CD4-positive, alpha-beta T cell treated with Interleukin-15 for 1 hour (primary cell): ENCODE results near the gene ZBTB43.
"Not testable (repeated sequence)": the region's sequence is repeated elsewhere in the genome, so short reads cannot be mapped to it uniquely, and the experiment has no call there.

Source experiments
- DNase-seq: peaks from one replicate; pipeline ENCODE4 v3.0.0-alpha.2; 2020

The ZBTB43 gene

DNA sequence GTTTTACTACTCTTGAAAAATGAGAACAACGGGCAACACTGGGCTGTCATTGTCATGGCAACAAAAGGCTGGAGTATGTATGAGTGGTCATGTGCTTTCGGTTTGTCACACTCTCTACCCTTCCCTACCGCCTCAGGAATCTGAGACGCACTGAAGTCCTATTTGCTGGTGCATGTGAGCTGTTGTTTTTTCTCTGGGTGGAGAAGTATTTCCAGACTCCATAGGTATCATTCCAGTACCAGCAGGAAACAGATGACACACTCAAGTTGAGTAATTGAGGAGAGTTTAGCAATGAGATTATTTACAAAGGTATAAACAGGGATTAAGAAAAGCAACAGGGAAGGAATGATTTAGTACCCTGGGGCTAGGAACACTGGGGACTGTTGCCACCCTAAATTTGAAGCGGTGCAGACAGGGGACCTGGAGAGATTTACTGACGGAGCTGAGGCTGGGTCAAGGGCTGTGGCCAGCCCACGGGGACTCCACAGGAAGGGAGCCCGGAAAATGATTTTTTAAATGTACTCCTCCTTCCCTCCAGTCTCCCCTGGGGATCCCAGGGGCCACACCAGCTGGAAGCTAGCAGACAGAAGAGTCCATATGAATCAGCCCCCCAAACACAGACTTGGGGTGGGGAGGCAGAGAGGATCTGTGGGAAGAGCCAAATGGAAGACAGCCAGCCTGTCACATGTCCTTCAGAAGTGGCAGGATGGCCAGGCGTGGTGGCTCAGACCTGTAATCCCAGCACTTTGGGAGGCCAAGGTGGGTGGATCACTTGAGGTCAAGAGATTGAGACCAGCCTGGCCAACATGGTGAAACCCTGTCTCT lies 13.2 kb upstream of the ZBTB43 start:
- DNase-seq = no peak

GRCh38 chr9:126793686-126794417 lies 11.0 kb upstream of the ZBTB43 start:
- no peak for DNase-seq

- DNase-seq = no peak
Measured at GRCh38 chr9:126794441-126794840, 10.4 kb upstream of the ZBTB43 start.

DNA sequence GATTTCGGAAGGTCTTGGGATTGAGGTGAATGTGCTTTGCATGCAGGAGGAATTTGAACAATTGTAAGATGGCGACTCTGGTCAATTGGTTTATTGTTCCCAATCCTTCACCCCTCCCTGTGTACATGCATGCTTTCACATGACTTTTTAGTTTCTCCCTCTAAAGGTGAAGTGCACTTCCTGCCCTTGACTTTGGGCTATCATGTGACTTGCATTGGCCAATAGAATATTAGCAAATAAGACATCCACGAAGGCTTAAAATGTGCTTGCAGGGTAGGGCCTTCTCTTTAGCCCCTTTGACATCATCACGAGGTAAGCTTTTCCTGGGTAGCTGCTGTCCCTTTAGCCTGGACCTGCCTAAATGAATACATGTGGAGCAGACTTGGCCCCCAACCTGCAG lies 8.1 kb upstream of the ZBTB43 start:
- DNase-seq = no peak

GRCh38 chr9:126797903-126798302 lies 6.9 kb upstream of the ZBTB43 start:
- no peak for DNase-seq

DNA sequence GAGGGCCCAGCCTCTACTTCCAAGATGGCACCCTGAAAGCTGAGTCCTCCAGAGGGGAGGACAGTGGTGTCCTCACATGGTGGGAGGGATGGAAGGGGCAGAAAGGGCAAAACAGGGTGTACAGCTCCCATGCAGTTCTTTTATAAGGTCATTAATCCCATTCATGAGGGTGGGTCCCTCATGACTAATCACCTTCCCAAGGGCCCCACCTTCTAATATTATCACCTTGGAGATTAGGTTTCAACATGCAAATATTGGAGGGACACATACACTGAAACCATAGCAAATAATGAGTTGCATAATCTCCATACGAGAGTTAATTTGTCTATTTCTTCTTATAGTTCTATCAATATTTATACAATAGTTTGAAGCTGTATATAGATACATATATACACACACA lies 5.8 kb upstream of the ZBTB43 start:
- DNase-seq = no peak

DNA sequence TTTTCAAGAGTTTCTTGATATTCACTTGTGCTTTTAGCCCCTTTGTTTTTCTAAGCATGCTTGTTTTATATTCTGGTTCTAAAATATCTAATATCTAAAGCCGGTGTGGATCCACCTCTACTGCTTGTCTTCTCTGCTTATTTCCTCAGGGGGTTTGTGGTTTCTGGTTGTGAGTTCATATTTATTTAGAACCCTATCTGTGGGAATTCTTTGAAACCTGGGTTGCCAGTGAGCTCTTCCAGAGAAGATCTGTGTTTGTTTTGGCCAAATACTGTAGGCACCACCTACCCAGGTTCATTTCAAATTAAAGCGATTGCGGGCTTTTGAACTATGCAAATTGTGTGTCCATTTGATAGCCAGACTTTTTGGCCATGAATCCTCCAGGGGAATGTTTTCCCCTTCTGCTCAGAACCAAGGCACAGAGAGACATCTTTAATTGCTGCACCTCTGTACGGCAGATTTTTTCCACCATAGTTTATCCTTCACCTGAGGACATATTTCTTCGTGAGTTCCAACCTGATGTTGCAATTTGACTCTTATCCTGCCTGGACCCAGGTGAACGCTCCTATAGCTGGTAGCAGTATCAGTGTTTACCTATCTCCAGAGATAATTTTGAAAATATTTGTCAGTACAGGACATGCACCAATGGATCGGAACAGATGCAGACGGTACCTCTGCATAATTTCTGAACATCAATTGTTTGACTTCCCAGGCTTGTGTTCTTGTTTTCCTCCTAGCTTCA lies 2.4 kb upstream of the ZBTB43 start:
- no peak for DNase-seq

- DNase-seq = no peak
Measured at GRCh38 chr9:126804198-126804695, 593 bp upstream of the ZBTB43 start.

- peak; percentile 89 for DNase-seq
Measured at GRCh38 chr9:126805554-126806262, 868 bp downstream of the ZBTB43 start.

DNA sequence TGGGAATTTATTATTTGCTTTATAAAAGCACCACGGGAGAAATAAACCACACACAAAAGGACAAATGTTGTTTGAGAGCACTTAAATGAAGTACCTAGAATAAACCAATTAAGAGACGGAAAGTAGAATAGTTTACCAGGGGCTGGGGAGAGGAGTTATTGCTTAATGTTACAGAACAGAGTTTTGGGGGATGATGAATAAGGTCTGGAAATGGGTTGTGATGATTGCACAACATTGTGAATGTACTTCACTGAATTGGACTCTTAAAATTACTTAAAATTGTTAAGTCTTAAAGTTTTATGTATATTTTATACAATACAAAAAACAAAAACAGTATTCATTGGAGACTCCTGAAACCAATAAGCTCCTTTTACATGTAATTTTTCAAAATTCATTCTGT lies 1.5 kb downstream of the ZBTB43 start:
- DNase-seq = no peak

DNA sequence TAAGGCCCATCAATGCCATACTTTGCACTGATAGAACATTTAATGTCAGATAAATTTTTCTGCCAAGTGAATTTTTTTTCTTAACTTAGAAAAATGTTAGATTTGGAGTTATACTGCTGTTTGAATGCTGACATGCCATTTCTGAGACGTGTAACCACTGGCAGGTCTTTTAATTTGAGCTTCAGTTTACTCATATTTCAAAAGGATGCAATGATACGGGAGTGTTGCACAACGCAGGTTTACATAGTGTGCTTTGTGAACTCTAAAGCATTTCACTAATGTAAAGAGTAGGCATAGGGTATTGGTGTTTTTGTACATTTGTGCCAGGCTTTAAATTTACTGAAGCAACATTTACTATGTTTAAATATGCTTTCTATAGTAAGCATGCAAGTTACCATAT lies 4.2 kb downstream of the ZBTB43 start:
- no peak for DNase-seq

GRCh38 chr9:126810221-126810620 lies 5.4 kb downstream of the ZBTB43 start:
- not testable (repeated sequence) for DNase-seq

- DNase-seq = no peak
Measured at GRCh38 chr9:126813072-126813471, 8.2 kb downstream of the ZBTB43 start.

DNA sequence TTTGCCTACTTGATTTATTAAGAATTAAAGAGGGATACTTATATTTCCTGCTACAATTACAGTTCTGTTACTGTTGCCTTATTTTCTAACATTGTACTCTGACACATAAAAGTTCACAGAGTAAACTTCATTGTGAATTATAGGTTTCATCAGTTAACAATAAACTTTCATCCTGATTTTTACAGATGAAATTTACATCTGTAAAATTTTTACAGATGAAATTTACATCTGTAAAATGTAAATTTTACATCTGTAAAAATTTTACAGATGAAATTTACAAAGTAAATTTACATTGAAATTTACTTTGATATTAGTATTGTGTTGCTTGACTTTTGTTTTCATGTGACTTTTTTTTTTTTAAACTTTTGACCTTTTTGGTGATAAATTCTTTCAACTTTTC lies 9.3 kb downstream of the ZBTB43 start:
- DNase-seq = no peak

- DNase-seq = not testable (repeated sequence)
Measured at GRCh38 chr9:126817615-126818014, 12.8 kb downstream of the ZBTB43 start.

- no peak for DNase-seq
Measured at GRCh38 chr9:126818482-126818881, 13.6 kb downstream of the ZBTB43 start.

GRCh38 chr9:126819482-126819881 lies 14.6 kb downstream of the ZBTB43 start:
- DNase-seq = no peak

- DNase-seq = no peak
Measured at GRCh38 chr9:126822278-126822677, 17.4 kb downstream of the ZBTB43 start.

DNA sequence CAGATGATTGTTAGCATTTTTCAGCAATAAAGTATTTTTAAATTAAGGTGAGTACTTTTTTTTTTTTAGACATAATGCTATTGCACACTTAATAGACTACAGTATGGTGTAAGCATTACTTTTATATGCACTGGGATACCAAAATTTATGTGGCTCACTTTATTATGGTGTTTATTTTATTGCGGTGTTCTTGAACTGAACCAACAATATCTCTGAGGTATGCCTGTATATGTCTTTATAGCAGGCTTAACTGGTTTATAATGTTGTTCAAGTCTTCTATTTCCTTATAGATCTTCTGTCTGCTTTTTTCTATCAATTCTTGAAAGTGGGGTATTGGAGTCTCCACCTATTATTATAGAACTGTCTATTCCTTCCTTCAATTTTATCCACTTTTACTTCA lies 18.0 kb downstream of the ZBTB43 start:
- DNase-seq = no peak

DNA sequence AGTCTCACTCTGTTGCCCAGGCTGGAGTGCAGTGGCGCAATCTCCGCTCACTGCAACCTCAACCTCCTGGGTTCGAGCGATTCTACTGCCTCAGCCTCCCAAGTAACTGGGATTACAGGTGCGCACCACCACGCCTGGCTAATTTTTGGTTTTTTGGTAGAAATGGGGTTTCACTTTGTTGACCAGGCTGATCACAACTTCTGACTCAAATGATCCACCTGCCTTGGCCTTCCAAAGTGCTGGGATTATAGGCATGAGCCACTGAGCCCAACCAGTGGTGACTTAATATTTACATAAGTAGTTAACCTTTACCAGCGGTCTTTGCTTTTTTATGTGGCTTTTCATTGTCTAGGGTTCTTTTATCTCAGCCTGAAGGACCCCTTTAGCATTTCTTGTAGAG lies 19.2 kb downstream of the ZBTB43 start:
- not testable (repeated sequence) for DNase-seq

DNA sequence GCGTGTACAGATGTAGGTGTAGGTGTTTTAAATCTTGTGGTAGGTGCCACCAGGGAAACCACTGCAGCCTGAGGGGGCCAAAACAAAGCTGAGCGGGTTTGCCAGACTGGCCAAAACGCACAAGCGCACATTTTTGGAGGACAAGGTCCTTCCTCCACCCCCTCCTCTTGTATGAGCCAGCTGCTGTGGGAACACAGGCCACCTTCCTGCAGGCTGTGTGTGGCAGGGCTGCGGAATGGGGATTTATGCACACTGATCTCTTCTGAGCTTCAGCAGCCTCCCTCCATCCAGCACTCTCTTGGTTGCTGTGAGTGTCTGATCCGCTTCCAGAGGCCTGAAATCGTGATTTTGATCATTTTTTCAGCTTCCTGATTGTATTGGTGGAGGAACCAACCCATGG lies 22.4 kb downstream of the ZBTB43 start:
- no peak for DNase-seq

GRCh38 chr9:126829035-126829434 lies 24.2 kb downstream of the ZBTB43 start:
- DNase-seq = no peak

GRCh38 chr9:126830827-126831226 lies 26.0 kb downstream of the ZBTB43 start:
- DNase-seq = no peak
